DND-41 (cell line): ENCODE results near the gene NMUR1.

Source experiments
- CTCF ChIP-seq: IDR thresholded peaks from 2 replicates; pipeline ENCODE4 v1.5.1; 2012; ENCODE audit warnings: borderline replicate concordance, low read length, moderate library complexity, mild to moderate bottlenecking; ENCODE audit not compliant: poor library complexity, severe bottlenecking; ENCODE audit errors: extremely low read depth
- EZH2 ChIP-seq: IDR thresholded peaks from 3 replicates; pipeline ENCODE4 v1.6.1; 2012; ENCODE audit warnings: borderline replicate concordance, low read depth, mild to moderate bottlenecking, moderate library complexity, low read length, inconsistent platforms; ENCODE audit not compliant: severe bottlenecking

GRCh38 chr2:231476920-231477319 lies 53.3 kb downstream of the NMUR1 start:
- no peak for TF ChIP-seq CTCF
- no peak for TF ChIP-seq EZH2
